ENCODE data around the gene SIAH1. TPM values are rescaled to one million over a fixed set of nuclear protein-coding genes. Genes with fewer than 3 reads are reported as not detected.

The SIAH1 gene
- total RNA-seq, 1 experiment from 2014 or later = 18.6 TPM

DNA sequence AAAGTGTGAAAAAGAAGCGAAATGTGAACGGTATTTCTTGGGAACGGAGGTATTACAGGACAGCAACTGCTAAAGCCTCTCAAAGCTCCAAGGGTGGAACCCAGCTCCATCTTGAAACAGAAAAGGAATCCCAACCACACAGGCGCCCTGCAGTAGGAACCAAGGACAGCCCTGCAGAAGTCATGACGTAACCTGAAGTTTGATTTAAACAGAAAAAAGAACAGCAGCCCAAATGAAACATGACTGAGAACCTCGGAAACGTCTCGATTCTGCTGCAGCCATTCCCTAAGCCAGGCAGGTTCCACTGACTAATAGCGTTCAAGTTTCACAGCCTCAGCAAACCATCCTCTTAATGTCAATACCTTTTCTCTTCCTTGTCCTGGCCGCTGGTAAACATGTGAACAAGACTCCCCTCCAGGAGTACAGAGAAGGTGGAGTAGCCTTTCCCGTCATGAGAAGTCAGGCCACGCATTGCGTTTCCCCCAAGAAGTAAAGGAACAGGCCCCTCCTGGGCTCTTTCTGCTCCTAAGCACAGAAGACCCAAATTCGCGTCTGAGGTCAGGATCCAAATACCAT is 20.1 kb downstream of the SIAH1 start:
- H3K36me3 ChIP-seq (ENCODE audit: low read depth) = peaks cover 8% of the 10 kb centered on the region; the same call in 1 of the 2 replicates
- ChIA-PET CTCF (interaction anchor here (0.6 to 1.2 kb wide), 2 partner anchors 27 to 258 kb away, joined by 3 to 5 read pairs; no protein-coding TSS in a partner anchor), POLR2A (ENCODE audit: unreplicated experiment) (interaction anchor here (0.6 to 0.8 kb wide), 4 partner anchors 16 to 258 kb away, joined by 3 to 9 read pairs (median 4); no protein-coding TSS in a partner anchor)
- peak overlapping the region; percentile 73; the same call in 1 of the 2 replicates for H3K4me3 ChIP-seq
- H3K4me1 ChIP-seq (replicated peaks; ENCODE audit: insufficient read depth) = peaks cover 37% of the 10 kb centered on the region
- no peak for TF ChIP-seq EZH2 (IDR thresholded peaks at IDR 0.05; ENCODE audit: low read depth)
- no peak for TF ChIP-seq CTCF (conservative IDR thresholded peaks at IDR 0.05)
- no TSS peak for BruUV-seq (replicated peaks)
- H3K27me3 ChIP-seq (ENCODE audit: insufficient read depth, low read depth) = no peaks in the 10 kb centered on the region
- H3K79me2 ChIP-seq (ENCODE audit: low read depth) = peaks cover 94% of the 10 kb centered on the region
- no peaks in the 10 kb centered on the region for H3K9me2 ChIP-seq (ENCODE audit: insufficient read depth)
- peak overlapping the region; percentile 100 for H3K27ac ChIP-seq
- peaks cover 26% of the 10 kb centered on the region; the same call in 1 of the 2 replicates for H3F3A ChIP-seq (ENCODE audit: insufficient read depth, low read depth)
- H3K9me3 ChIP-seq (ENCODE audit: insufficient read depth, low read depth) = no peaks in the 10 kb centered on the region
- no peak for DNase-seq
- H2AFZ ChIP-seq = no peak overlapping the region
- H4K20me1 ChIP-seq (ENCODE audit: insufficient read depth) = peaks cover 14% of the 10 kb centered on the region; the same call in 1 of the 2 replicates
- peak overlapping the region; percentile 96 for H3K4me2 ChIP-seq
- intact Hi-C loops (cut with micrococcal nuclease; ENCODE audit: unreplicated experiment) = loop anchor here (5.0 kb wide), 2 partner anchors 162 to 242 kb away; no protein-coding TSS in a partner anchor

DNA sequence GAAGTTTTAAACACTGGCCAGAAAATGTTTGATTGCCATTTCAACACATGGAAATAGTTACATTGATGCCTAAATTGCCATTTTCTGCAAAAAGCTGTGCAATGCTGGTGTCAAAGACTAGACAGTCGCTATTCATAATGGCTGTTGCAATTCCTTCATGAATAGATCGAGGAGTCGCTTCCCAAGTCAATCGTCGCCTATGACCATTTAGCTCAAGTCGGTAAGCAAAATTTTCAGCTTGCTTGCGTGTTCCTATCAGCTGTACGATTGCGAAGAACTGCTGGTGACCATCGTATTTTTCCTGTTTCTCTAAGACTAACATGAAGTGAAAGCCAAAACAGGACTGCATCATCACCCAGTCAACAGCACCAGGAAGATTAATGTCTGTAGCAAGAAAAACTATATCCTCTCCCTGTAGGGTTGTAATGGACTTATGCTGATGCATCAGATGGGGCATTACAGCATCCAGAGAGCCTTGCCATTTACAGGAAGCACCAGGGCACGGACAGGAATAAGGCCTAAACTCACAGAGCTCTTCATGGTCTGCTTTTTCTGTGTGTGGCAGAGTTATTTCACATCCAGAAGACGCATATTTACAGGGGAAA is 23.6 kb downstream of the SIAH1 start:
- Histone ChIP-seq H2AFZ (no peak overlapping the region), H4K20me1 (ENCODE audit: insufficient read depth) (peaks cover 14% of the 10 kb centered on the region; the same call in 1 of the 2 replicates), H3K4me2 (no peak overlapping the region), H3K36me3 (ENCODE audit: low read depth) (peaks cover 8% of the 10 kb centered on the region; the same call in 1 of the 2 replicates), H3K27me3 (ENCODE audit: insufficient read depth, low read depth) (no peaks in the 10 kb centered on the region), H3K27ac (no peak overlapping the region), H3K9me3 (ENCODE audit: insufficient read depth, low read depth) (no peaks in the 10 kb centered on the region), H3K79me2 (ENCODE audit: low read depth) (peaks cover 76% of the 10 kb centered on the region), H3K4me3 (no peak overlapping the region), H3F3A (ENCODE audit: insufficient read depth, low read depth) (peaks cover 26% of the 10 kb centered on the region; the same call in 1 of the 2 replicates), H3K9me2 (ENCODE audit: insufficient read depth) (no peaks in the 10 kb centered on the region), H3K4me1 (replicated peaks; ENCODE audit: insufficient read depth) (peaks cover 14% of the 10 kb centered on the region)
- DNase-seq = no peak
- BruUV-seq (replicated peaks) = no TSS peak
- POLR2A ChIA-PET (ENCODE audit: unreplicated experiment) = no interaction called here
- CTCF ChIA-PET = no interaction called here
- TF ChIP-seq CTCF (conservative IDR thresholded peaks at IDR 0.05) (no peak), EZH2 (IDR thresholded peaks at IDR 0.05; ENCODE audit: low read depth) (no peak)
- intact Hi-C loops (cut with micrococcal nuclease; ENCODE audit: unreplicated experiment) = no loop called here

DNA sequence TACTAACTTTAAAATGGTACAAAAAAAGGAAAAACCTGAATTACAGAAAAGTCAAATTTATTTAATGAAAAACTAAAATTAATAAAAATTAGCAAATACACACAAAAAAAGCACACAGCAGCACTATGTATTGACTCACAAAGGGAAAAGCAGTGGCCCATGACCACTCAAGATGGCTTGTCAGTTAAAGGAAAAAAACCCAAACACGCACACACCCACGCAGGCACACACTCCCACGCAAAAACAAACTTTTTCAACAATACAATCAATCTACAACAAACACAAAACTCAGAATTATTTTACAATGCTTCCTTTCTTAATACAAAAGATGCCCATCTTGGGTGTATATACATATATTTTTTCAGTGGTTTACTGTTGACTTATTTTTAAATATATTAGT is 24.2 kb downstream of the SIAH1 start:
- H4K20me1 ChIP-seq (ENCODE audit: insufficient read depth) = peaks cover 14% of the 10 kb centered on the region; the same call in 1 of the 2 replicates
- H3K36me3 ChIP-seq (ENCODE audit: low read depth) = peaks cover 11% of the 10 kb centered on the region; the same call in 1 of the 2 replicates
- peaks cover 73% of the 10 kb centered on the region for H3K79me2 ChIP-seq (ENCODE audit: low read depth)
- H3K4me1 ChIP-seq (replicated peaks; ENCODE audit: insufficient read depth) = peaks cover 13% of the 10 kb centered on the region
- no TSS peak for BruUV-seq (replicated peaks)
- H3F3A ChIP-seq (ENCODE audit: insufficient read depth, low read depth) = peaks cover 27% of the 10 kb centered on the region; the same call in 1 of the 2 replicates
- no peak overlapping the region for H3K4me3 ChIP-seq
- TF ChIP-seq CTCF (conservative IDR thresholded peaks at IDR 0.05) (no peak), EZH2 (IDR thresholded peaks at IDR 0.05; ENCODE audit: low read depth) (no peak)
- POLR2A ChIA-PET (ENCODE audit: unreplicated experiment) = no interaction called here
- DNase-seq = no peak
- H3K9me3 ChIP-seq (ENCODE audit: insufficient read depth, low read depth) = no peaks in the 10 kb centered on the region
- no peaks in the 10 kb centered on the region for H3K9me2 ChIP-seq (ENCODE audit: insufficient read depth)
- H3K27me3 ChIP-seq (ENCODE audit: insufficient read depth, low read depth) = no peaks in the 10 kb centered on the region
- H3K27ac ChIP-seq = no peak overlapping the region
- no peak overlapping the region for H2AFZ ChIP-seq
- CTCF ChIA-PET = no interaction called here
- intact Hi-C loops (cut with micrococcal nuclease; ENCODE audit: unreplicated experiment) = no loop called here
- H3K4me2 ChIP-seq = no peak overlapping the region

Measured in PC-9 (cell line).